Muscle layer of duodenum (tissue), 2 donors: ENCODE measurements around the gene KCNN4.

Experiments
- H3K27ac ChIP-seq: one replicate; pipeline ENCODE4 v1.7.0; 2013; ENCODE audit warnings: mild to moderate bottlenecking, low read length
- H3K27me3 ChIP-seq: one replicate; pipeline ENCODE4 v1.7.0; 2013; ENCODE audit warnings: low read depth, mild to moderate bottlenecking, control low read depth, low read length
- H3K36me3 ChIP-seq, 2 donors: one replicate each; pipeline ENCODE4 v1.7.0; 2013; ENCODE audit warnings: low read length in 2 of 2, control low read depth in 1 of 2, mild to moderate bottlenecking in 1 of 2; ENCODE audit not compliant: insufficient read depth in 2 of 2, control insufficient read depth in 1 of 2
- H3K4me1 ChIP-seq, 2 donors: one replicate each; pipeline ENCODE4 v1.7.0; 2013; ENCODE audit warnings: low read length in 2 of 2, mild to moderate bottlenecking in 2 of 2, control low read depth in 1 of 2, moderate library complexity in 1 of 2; ENCODE audit not compliant: insufficient read depth in 2 of 2, control insufficient read depth in 1 of 2
- H3K4me3 ChIP-seq, 2 donors: one replicate each; pipeline ENCODE4 v1.7.0; 2013; ENCODE audit warnings: low read length in 2 of 2, low read depth in 1 of 2, mild to moderate bottlenecking in 1 of 2
- H3K9me3 ChIP-seq, 2 donors: one replicate each; pipeline ENCODE4 v1.7.0; 2013; ENCODE audit warnings: low read length in 2 of 2, control low read depth in 1 of 2, mild to moderate bottlenecking in 1 of 2; ENCODE audit not compliant: control insufficient read depth in 1 of 2
- donor health status: healthy.

Gene KCNN4

GRCh38 chr19:43754503-43755255 lies 26.1 kb downstream of the KCNN4 start, which contains the start of gene SMG9:
SMG9 (minus strand) TSS chr19:43754962; CDS start chr19:43750741, 4,221 bp downstream.
- Histone ChIP-seq H3K27ac (peak within 1 kb of the TSS; percentile 96), H3K4me3 (peak within 1 kb of the TSS; percentile 82 to 85), H3K27me3 (no peaks in the 10 kb centered on the region), H3K36me3 (peaks cover 4 to 20% of the 10 kb centered on the region in 2 donors), H3K9me3 (no peaks in the 10 kb centered on the region), H3K4me1 (peaks cover 0 to 23% of the 10 kb centered on the region in 2 donors)

GRCh38 chr19:43754253-43754502 lies 26.6 kb downstream of the KCNN4 start:
- H3K4me1 ChIP-seq = peaks cover 0 to 23% of the 10 kb centered on the region in 2 donors
- peak overlapping the region; percentile 96 for H3K27ac ChIP-seq
- no peaks in the 10 kb centered on the region for H3K27me3 ChIP-seq
- peak overlapping the region; percentile 82 to 85 for H3K4me3 ChIP-seq
- H3K36me3 ChIP-seq = peaks cover 9 to 25% of the 10 kb centered on the region in 2 donors
- H3K9me3 ChIP-seq = no peaks in the 10 kb centered on the region

- Histone ChIP-seq H3K27ac (no peak overlapping the region), H3K36me3 (peaks cover 25 to 43% of the 10 kb centered on the region in 2 donors), H3K4me1 (peaks cover 0 to 23% of the 10 kb centered on the region in 2 donors), H3K27me3 (no peaks in the 10 kb centered on the region), H3K9me3 (no peaks in the 10 kb centered on the region), H3K4me3 (no peak overlapping the region)
Measured at GRCh38 chr19:43752287-43752875, 28.4 kb downstream of the KCNN4 start.

GRCh38 chr19:43751466-43752220 lies 29.1 kb downstream of the KCNN4 start:
- no peak overlapping the region for H3K27ac ChIP-seq
- no peak overlapping the region for H3K4me3 ChIP-seq
- no peaks in the 10 kb centered on the region for H3K27me3 ChIP-seq
- peaks cover 30 to 50% of the 10 kb centered on the region in 2 donors for H3K36me3 ChIP-seq
- H3K4me1 ChIP-seq = peaks cover 0 to 23% of the 10 kb centered on the region in 2 donors
- H3K9me3 ChIP-seq = no peaks in the 10 kb centered on the region

GRCh38 chr19:43749898-43750297 lies 30.9 kb downstream of the KCNN4 start:
- no peaks in the 10 kb centered on the region for H3K27me3 ChIP-seq
- H3K9me3 ChIP-seq = no peaks in the 10 kb centered on the region
- H3K4me3 ChIP-seq = no peak overlapping the region
- H3K27ac ChIP-seq = no peak overlapping the region
- H3K4me1 ChIP-seq = peaks cover 0 to 23% of the 10 kb centered on the region in 2 donors
- H3K36me3 ChIP-seq = peaks cover 41 to 56% of the 10 kb centered on the region in 2 donors

GRCh38 chr19:43749152-43749551 lies 31.6 kb downstream of the KCNN4 start:
- H3K36me3 ChIP-seq = peaks cover 45 to 52% of the 10 kb centered on the region in 2 donors
- no peaks in the 10 kb centered on the region for H3K27me3 ChIP-seq
- H3K4me3 ChIP-seq = no peak overlapping the region
- H3K4me1 ChIP-seq = peaks cover 0 to 22% of the 10 kb centered on the region in 2 donors
- H3K27ac ChIP-seq = no peak overlapping the region
- no peaks in the 10 kb centered on the region for H3K9me3 ChIP-seq

- H3K27me3 ChIP-seq = no peaks in the 10 kb centered on the region
- H3K4me1 ChIP-seq = peaks cover 0 to 17% of the 10 kb centered on the region in 2 donors
- no peak overlapping the region for H3K4me3 ChIP-seq
- H3K27ac ChIP-seq = no peak overlapping the region
- H3K9me3 ChIP-seq = no peaks in the 10 kb centered on the region
- peaks cover 45 to 54% of the 10 kb centered on the region in 2 donors for H3K36me3 ChIP-seq
Measured at GRCh38 chr19:43748685-43749084, 32.1 kb downstream of the KCNN4 start.

- H3K9me3 ChIP-seq = no peaks in the 10 kb centered on the region
Measured at GRCh38 chr19:43748205-43748594, 32.6 kb downstream of the KCNN4 start.

GRCh38 chr19:43747557-43748204 lies 33.1 kb downstream of the KCNN4 start:
- Histone ChIP-seq H3K4me1 (peaks cover 0 to 9% of the 10 kb centered on the region in 2 donors), H3K27me3 (no peaks in the 10 kb centered on the region), H3K27ac (no peak overlapping the region), H3K4me3 (no peak overlapping the region), H3K36me3 (peaks cover 50 to 64% of the 10 kb centered on the region in 2 donors), H3K9me3 (no peaks in the 10 kb centered on the region)

More at GRCh38 chr19:43748205-43748594, 32.6 kb downstream of the KCNN4 start:
- H3K27ac ChIP-seq = no peak overlapping the region
- no peaks in the 10 kb centered on the region for H3K27me3 ChIP-seq
- peaks cover 0 to 13% of the 10 kb centered on the region in 2 donors for H3K4me1 ChIP-seq
- no peak overlapping the region for H3K4me3 ChIP-seq
- peaks cover 47 to 59% of the 10 kb centered on the region in 2 donors for H3K36me3 ChIP-seq

- Histone ChIP-seq H3K4me1 (no peaks in the 10 kb centered on the region), H3K27me3 (no peaks in the 10 kb centered on the region), H3K36me3 (peaks cover 68 to 81% of the 10 kb centered on the region in 2 donors), H3K4me3 (no peak overlapping the region), H3K9me3 (no peaks in the 10 kb centered on the region), H3K27ac (no peak overlapping the region)
Measured at GRCh38 chr19:43743059-43743458, 37.7 kb downstream of the KCNN4 start.
